Measurements from ENCODE around the gene YIPF3.
"Not testable (repeated sequence)": the region's sequence is repeated elsewhere in the genome, so short reads cannot be mapped to it uniquely, and the experiment has no call there.

Gene YIPF3

DNA sequence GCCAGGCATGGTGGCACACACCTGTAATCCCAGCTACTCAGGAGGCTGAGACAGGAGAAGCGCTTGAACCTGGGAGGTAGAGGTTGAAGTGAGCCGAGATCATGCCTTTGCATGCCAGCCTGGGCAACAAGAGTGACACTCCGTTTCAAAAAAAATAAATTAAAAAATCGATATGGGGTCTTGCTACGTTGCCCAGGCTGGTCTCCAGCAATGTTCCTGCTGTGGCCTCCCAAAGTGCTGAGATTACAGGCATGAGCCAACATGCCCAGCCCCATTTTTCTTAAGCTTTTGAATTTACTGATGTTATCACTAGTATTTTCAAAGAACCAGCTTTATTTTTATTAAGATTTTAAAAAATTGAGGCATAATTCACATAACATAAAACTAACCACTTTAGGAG is 23.8 kb upstream of the YIPF3 start:
- no peak overlapping the region for H3K4me2 ChIP-seq (ENCODE audit: low read depth, low read length, poor library complexity, severe bottlenecking)
- no peak overlapping the region for H2AFZ ChIP-seq (ENCODE audit: low read length)
- H3K27me3 ChIP-seq (ENCODE audit: insufficient read depth, low read length, poor library complexity, severe bottlenecking): no peaks in the 10 kb centered on the region
- H3K4me1 ChIP-seq (ENCODE audit: insufficient read depth, low read length, poor library complexity, severe bottlenecking): no peaks in the 10 kb centered on the region
- no peaks in the 10 kb centered on the region for H3K79me2 ChIP-seq (ENCODE audit: insufficient read depth, low read length)
- H3K9me2 ChIP-seq (replicated peaks; ENCODE audit: low read depth, low read length): no peaks in the 10 kb centered on the region
- no peaks in the 10 kb centered on the region for H3K9me3 ChIP-seq (ENCODE audit: insufficient read depth, low read depth, low read length)
- H3K36me3 ChIP-seq (ENCODE audit: insufficient read depth, low read length): peaks cover 48% of the 10 kb centered on the region
- no peaks in the 10 kb centered on the region for H3F3A ChIP-seq (ENCODE audit: low read depth)
- no peak overlapping the region for H3K9ac ChIP-seq (ENCODE audit: low read depth, low read length, poor library complexity, severe bottlenecking)
- H4K20me1 ChIP-seq (ENCODE audit: insufficient read depth, low read length, poor library complexity, severe bottlenecking): no peaks in the 10 kb centered on the region
- no peak for TF ChIP-seq EZH2phosphoT487 (IDR thresholded peaks at IDR 0.05; ENCODE audit: borderline replicate concordance)
- TF ChIP-seq, protein P1, sequence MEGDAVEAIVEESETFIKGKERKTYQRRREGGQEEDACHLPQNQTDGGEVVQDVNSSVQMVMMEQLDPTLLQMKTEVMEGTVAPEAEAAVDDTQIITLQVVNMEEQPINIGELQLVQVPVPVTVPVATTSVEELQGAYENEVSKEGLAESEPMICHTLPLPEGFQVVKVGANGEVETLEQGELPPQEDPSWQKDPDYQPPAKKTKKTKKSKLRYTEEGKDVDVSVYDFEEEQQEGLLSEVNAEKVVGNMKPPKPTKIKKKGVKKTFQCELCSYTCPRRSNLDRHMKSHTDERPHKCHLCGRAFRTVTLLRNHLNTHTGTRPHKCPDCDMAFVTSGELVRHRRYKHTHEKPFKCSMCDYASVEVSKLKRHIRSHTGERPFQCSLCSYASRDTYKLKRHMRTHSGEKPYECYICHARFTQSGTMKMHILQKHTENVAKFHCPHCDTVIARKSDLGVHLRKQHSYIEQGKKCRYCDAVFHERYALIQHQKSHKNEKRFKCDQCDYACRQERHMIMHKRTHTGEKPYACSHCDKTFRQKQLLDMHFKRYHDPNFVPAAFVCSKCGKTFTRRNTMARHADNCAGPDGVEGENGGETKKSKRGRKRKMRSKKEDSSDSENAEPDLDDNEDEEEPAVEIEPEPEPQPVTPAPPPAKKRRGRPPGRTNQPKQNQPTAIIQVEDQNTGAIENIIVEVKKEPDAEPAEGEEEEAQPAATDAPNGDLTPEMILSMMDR (conservative IDR thresholded peaks at IDR 0.05; ENCODE audit: low read length): no peak
- no peak overlapping the region for H3K4me3 ChIP-seq (ENCODE audit: low read length, poor library complexity, severe bottlenecking)

DNA sequence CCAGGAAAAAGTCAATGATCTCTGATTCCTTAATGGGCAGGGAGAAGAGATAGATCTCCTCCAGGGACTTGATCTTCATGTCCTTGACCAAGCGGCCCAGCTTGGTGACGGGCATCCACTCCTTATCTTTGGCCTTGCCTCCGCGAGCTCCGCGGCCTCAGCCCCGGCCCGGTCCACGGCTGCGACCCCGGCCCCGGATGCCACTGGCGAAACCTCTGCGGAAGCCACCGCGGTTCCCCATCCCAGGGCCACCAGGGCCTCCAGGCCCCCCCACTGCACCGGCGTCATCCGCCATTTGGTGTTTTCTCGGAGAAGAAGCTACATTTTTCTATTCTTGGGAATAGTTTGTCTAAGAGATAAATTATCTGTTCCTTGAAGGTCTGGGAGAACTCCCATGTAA is 22.7 kb upstream of the YIPF3 start:
- H3K4me1 ChIP-seq (ENCODE audit: insufficient read depth, low read length, poor library complexity, severe bottlenecking); H3K9me3 ChIP-seq (ENCODE audit: insufficient read depth, low read depth, low read length); H3K27me3 ChIP-seq (ENCODE audit: insufficient read depth, low read length, poor library complexity, severe bottlenecking); H3K9me2 ChIP-seq (replicated peaks; ENCODE audit: low read depth, low read length); H3K4me2 ChIP-seq (ENCODE audit: low read depth, low read length, poor library complexity, severe bottlenecking); H3F3A ChIP-seq (ENCODE audit: low read depth); H3K9ac ChIP-seq (ENCODE audit: low read depth, low read length, poor library complexity, severe bottlenecking); H2AFZ ChIP-seq (ENCODE audit: low read length); H3K79me2 ChIP-seq (ENCODE audit: insufficient read depth, low read length); H3K4me3 ChIP-seq (ENCODE audit: low read length, poor library complexity, severe bottlenecking); H4K20me1 ChIP-seq (ENCODE audit: insufficient read depth, low read length, poor library complexity, severe bottlenecking): not testable (repeated sequence)
- peaks cover 42% of the 10 kb centered on the region for H3K36me3 ChIP-seq (ENCODE audit: insufficient read depth, low read length)

DNA sequence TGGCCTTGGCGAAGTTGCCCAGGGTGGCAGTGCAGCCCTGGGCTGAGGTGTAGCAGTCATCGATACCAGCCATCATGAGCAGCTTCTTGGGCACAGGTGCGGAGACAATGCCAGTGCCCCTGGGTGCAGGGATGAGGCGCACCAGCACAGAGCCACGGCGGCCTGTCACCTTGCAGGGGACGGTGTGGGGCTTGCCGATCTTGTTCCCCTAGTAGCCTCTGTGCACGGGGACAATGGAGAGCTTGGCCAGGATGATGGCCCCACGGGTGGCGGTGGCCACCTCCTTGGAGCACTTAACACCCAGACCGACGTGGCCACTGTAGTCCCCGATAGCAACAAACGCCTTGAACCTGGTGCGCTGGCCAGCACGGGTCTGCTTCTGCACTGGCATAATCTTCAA is 22.3 kb upstream of the YIPF3 start:
- peaks cover 38% of the 10 kb centered on the region for H3K36me3 ChIP-seq (ENCODE audit: insufficient read depth, low read length)
- H3K9me3 ChIP-seq (ENCODE audit: insufficient read depth, low read depth, low read length); H4K20me1 ChIP-seq (ENCODE audit: insufficient read depth, low read length, poor library complexity, severe bottlenecking); H3K4me3 ChIP-seq (ENCODE audit: low read length, poor library complexity, severe bottlenecking); H3K9ac ChIP-seq (ENCODE audit: low read depth, low read length, poor library complexity, severe bottlenecking); H3K79me2 ChIP-seq (ENCODE audit: insufficient read depth, low read length); H2AFZ ChIP-seq (ENCODE audit: low read length); H3K4me1 ChIP-seq (ENCODE audit: insufficient read depth, low read length, poor library complexity, severe bottlenecking); H3K4me2 ChIP-seq (ENCODE audit: low read depth, low read length, poor library complexity, severe bottlenecking); H3F3A ChIP-seq (ENCODE audit: low read depth); H3K27me3 ChIP-seq (ENCODE audit: insufficient read depth, low read length, poor library complexity, severe bottlenecking); H3K9me2 ChIP-seq (replicated peaks; ENCODE audit: low read depth, low read length): not testable (repeated sequence)

DNA sequence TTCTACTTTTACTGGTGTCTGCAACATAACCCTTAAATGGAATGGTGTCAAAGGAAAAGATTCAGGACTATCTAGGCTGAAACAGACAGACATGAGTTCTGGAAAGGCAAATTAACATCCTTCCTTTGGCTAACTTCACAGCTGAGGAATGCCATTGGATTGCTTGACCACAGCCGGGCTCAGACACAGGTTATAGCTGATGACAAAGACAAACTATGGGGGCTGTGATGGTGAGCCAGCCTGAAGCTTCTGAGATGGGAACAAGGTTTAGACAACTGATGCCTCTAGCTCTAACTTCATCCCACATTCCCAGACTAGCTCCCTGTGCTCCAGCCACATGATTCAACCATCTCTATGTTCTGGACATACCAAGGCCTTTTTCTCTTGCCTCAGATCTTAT is 15.5 kb upstream of the YIPF3 start:
- Histone ChIP-seq H3K9me3 (ENCODE audit: insufficient read depth, low read depth, low read length) (no peaks in the 10 kb centered on the region), H4K20me1 (ENCODE audit: insufficient read depth, low read length, poor library complexity, severe bottlenecking) (no peaks in the 10 kb centered on the region), H3K9me2 (replicated peaks; ENCODE audit: low read depth, low read length) (no peaks in the 10 kb centered on the region), H3K27me3 (ENCODE audit: insufficient read depth, low read length, poor library complexity, severe bottlenecking) (no peaks in the 10 kb centered on the region), H2AFZ (ENCODE audit: low read length) (no peak overlapping the region), H3F3A (ENCODE audit: low read depth) (no peaks in the 10 kb centered on the region), H3K9ac (ENCODE audit: low read depth, low read length, poor library complexity, severe bottlenecking) (no peak overlapping the region), H3K79me2 (ENCODE audit: insufficient read depth, low read length) (no peaks in the 10 kb centered on the region), H3K4me2 (ENCODE audit: low read depth, low read length, poor library complexity, severe bottlenecking) (no peak overlapping the region), H3K4me3 (ENCODE audit: low read length, poor library complexity, severe bottlenecking) (no peak overlapping the region), H3K36me3 (ENCODE audit: insufficient read depth, low read length) (peaks cover 62% of the 10 kb centered on the region), H3K4me1 (ENCODE audit: insufficient read depth, low read length, poor library complexity, severe bottlenecking) (no peaks in the 10 kb centered on the region)
- no peak for TF ChIP-seq EZH2phosphoT487 (IDR thresholded peaks at IDR 0.05; ENCODE audit: borderline replicate concordance)
- TF ChIP-seq, protein P1 (conservative IDR thresholded peaks at IDR 0.05; ENCODE audit: low read length): no peak

All from Loucy (cell line).